Heart left ventricle (tissue), 16 donors: ENCODE results near the gene DDRGK1. TPM values are rescaled to one million over a fixed set of nuclear protein-coding genes. Genes with fewer than 3 reads are reported as not detected.

Experiments
- ATAC-seq, 4 donors: fragments of 200-7000 bp; cut with Tn5 transposase; one replicate each; pipeline ENCODE4 v1.9.1; 2020 to 2022; ENCODE audit warnings: moderate library complexity in 4 of 4, mild to moderate bottlenecking in 3 of 4, moderate number of reproducible peaks in 1 of 4
- DNase-seq, 5 donors: peaks; one replicate each; pipeline ENCODE4 v3.0.0-alpha.2; 2020
- H3K27ac ChIP-seq, 12 donors: fragments of 200-600 bp; sonication (generic) in 4 of 12; one replicate each; pipeline versions ENCODE4 v1.5.0 to v1.8.0; 2016 to 2022; ENCODE audit warnings: mild to moderate bottlenecking in 2 of 12
- H3K27me3 ChIP-seq, 9 donors: fragments of 200-600 bp; sonication (generic) in 2 of 9; one replicate each; pipeline versions ENCODE4 v1.5.1 to v1.8.0; 2016 to 2022; ENCODE audit warnings: mild to moderate bottlenecking in 3 of 9
- H3K36me3 ChIP-seq, 9 donors: fragments of 200-600 bp; sonication (generic) in 2 of 9; one replicate each; pipeline versions ENCODE4 v1.5.0 to v1.8.0; 2018 to 2022; ENCODE audit warnings: mild to moderate bottlenecking in 2 of 9
- H3K4me1 ChIP-seq, 12 donors: fragments of 200-600 bp; sonication (generic) in 4 of 12; one replicate each; pipeline versions ENCODE4 v1.5.0 to v1.8.0; 2016 to 2022; ENCODE audit warnings: mild to moderate bottlenecking in 3 of 12
- H3K4me3 ChIP-seq, 12 donors: fragments of 200-600 bp; sonication (generic) in 4 of 12; one replicate each; pipeline versions ENCODE4 v1.5.0 to v1.8.0; 2017 to 2022; ENCODE audit warnings: mild to moderate bottlenecking in 9 of 12, moderate library complexity in 4 of 12
- H3K9me3 ChIP-seq, 12 donors: fragments of 200-600 bp; sonication (generic) in 4 of 12; one replicate each; pipeline versions ENCODE4 v1.5.0 to v1.8.0; 2016 to 2022; ENCODE audit warnings: mild to moderate bottlenecking in 1 of 12
- CTCF ChIP-seq, 12 donors: fragments of 200-600 bp; sonication (generic) in 4 of 12; IDR thresholded peaks; one replicate each; pipeline versions ENCODE4 v1.5.0 to v1.8.0; 2018 to 2022; ENCODE audit warnings: antibody characterized with exemption in 12 of 12, mild to moderate bottlenecking in 5 of 12
- POLR2A ChIP-seq, 2 donors: fragments of 450-650 bp; IDR thresholded peaks; one replicate each; pipeline ENCODE4 v1.6.1; 2017; ENCODE audit warnings: antibody characterized with exemption in 2 of 2, mild to moderate bottlenecking in 2 of 2, moderate library complexity in 2 of 2
- WGBS, 4 donors: extraction: QIAGEN DNeasy Blood & Tissue Kit in 2 of 4; methylation state at CpG; one replicate each; pipeline versions ENCODE4 v1.1.5 to v1.1.7; 2013 to 2018; 5-methylcytosine and 5-hydroxymethylcytosine counted together
- intact Hi-C, 10 donors: fragments of 100-400 bp; cut with DNase I; formaldehyde crosslinking; loops; one replicate each; pipeline versions ENCODE4 v1.11.1 to v1.14.2; 2022
- polyA plus RNA-seq, 2 donors: library from polyadenylated mRNA; stranded (reverse); fragments of 200-250 nt; gene quantifications; one replicate each; pipeline ENCODE4 v1.2.3, GENCODE V29; 2013
- total RNA-seq, 9 donors: library from RNA; depleted of rRNA in 2 of 9; stranded (reverse); fragments of >200 nt in 2 of 9; fragmentation: NEBNext Ultra II Directional in 3 of 9; extraction: Animal tissue kit (Norgen Biotek cat#: 25700) in 3 of 9; gene quantifications; one replicate each; pipeline versions ENCODE4 v1.1.0 to v1.2.4, GENCODE V29; 2016 to 2023
- donor health status: ischemic (EF 13 %, LVEDD 7.1; RV severe dilation, severe dysfunction).
- donor health status: healthy with polysubstance abuse.
- donor health status: DM: no; HTN: yes; CAD: no.
- donor health status: DM: no; HTN: no; CAD: no.
- donor health status: ischemic (EF 25% LVEDD 6.9; RV normal size, moderate dysfunction).
- donor health status: ischemic (EF 25% LVEDD 5.7; RV mildly dilated, moderate dysfunction).
- donor health status: healthy.
- donor health status: DM: yes; HTN: yes; CAD: no.
- donor health status: ischemic (EF 35%, LVEDD 5.7; RV mildly dilated, moderate dysfunction).
- donor health status: nonischemic (EF 11% LVEDD 7.7; RV severe dilation, severe dysfunction).
- donor health status: DM: yes; HTN: yes; CAD: no.
- donor health status: PGD.
- donor health status: ischemic (EF 29% LVEDD 5.4; RV normal size, mild dysfunction).
- donor health status: nonischemic (EF 23%, LVEDD 6.1; RV moderate dilation, normal function).

The DDRGK1 gene
- total and polyA plus RNA-seq, 11 donors = 25.1 to 78.3 (median 35.5) TPM

- intact Hi-C loops = no loop called here
- H3K27me3 ChIP-seq = peaks cover 0 to 7% (median 0%) of the 10 kb centered on the region in 9 donors
- no peak for ATAC-seq
- H3K36me3 ChIP-seq = no peaks in the 10 kb centered on the region
- DNase-seq = peak in 1 of 5 donors; percentile 32
- H3K4me3 ChIP-seq = no peak overlapping the region
- no peaks in the 10 kb centered on the region for H3K9me3 ChIP-seq
- 53 to 64% (median 56%) methylated on average over 10 to 11 of the region's 11 CpGs for WGBS, 4 donors
- TF ChIP-seq POLR2A (IDR thresholded peaks at IDR 0.05) = no peak
- TF ChIP-seq CTCF (IDR thresholded peaks at IDR 0.05) = no peak
- no peak overlapping the region for H3K27ac ChIP-seq
- H3K4me1 ChIP-seq = peaks cover 8 to 36% (median 28%) of the 10 kb centered on the region in 12 donors
Measured at GRCh38 chr20:3162080-3162611, 42.3 kb downstream of the DDRGK1 start.

- 61 to 75% (median 67%) methylated on average over 5 of the region's 5 CpGs for WGBS, 4 donors
- TF ChIP-seq POLR2A (IDR thresholded peaks at IDR 0.05) (no peak), CTCF (IDR thresholded peaks at IDR 0.05) (no peak)
- H3K27me3 ChIP-seq = peaks cover 0 to 2% (median 0%) of the 10 kb centered on the region in 9 donors
- H3K27ac ChIP-seq = no peak overlapping the region
- no peaks in the 10 kb centered on the region for H3K36me3 ChIP-seq
- no peak overlapping the region for H3K4me3 ChIP-seq
- no peaks in the 10 kb centered on the region for H3K9me3 ChIP-seq
- peaks cover 8 to 42% (median 33%) of the 10 kb centered on the region in 12 donors for H3K4me1 ChIP-seq
- ATAC-seq = no peak
- no peak for DNase-seq
- intact Hi-C loops = no loop called here
Measured at GRCh38 chr20:3161316-3162079, 43.0 kb downstream of the DDRGK1 start.

DNA sequence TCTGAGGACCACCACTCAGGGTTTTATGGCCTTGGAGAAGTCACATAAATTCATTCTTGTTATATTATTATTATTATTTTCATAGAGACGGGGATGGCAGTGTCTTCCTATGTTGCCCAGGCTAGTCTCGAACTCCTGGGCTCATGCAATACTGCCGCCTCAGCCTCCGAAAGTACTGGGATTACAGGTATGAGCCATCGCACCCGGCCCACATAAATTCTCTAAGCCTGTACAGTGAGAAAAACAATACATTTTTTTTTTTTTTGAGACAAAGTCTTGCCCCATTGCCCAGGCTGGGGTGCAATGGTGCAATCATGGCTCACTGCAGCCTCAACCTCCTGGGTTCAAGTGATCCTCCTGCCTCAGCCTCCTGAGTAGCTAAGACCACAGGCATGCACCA, 44.1 kb downstream of the DDRGK1 start:
- ATAC-seq = no peak
- intact Hi-C loops = no loop called here
- H3K27me3 ChIP-seq = no peaks in the 10 kb centered on the region
- 93 to 97% (median 95%) methylated on average over 6 of the region's 6 CpGs for WGBS, 4 donors
- H3K36me3 ChIP-seq = peaks cover 0 to 10% (median under 1%) of the 10 kb centered on the region in 9 donors
- H3K4me1 ChIP-seq = peaks cover 8 to 45% (median 33%) of the 10 kb centered on the region in 12 donors
- peak overlapping the region in 9 of 12 donors; percentile 63 to 100 (median 82) for H3K4me3 ChIP-seq
- no peak for DNase-seq
- H3K27ac ChIP-seq = peak overlapping the region in 10 of 12 donors; percentile 84 to 93 (median 90)
- TF ChIP-seq POLR2A (IDR thresholded peaks at IDR 0.05) = no peak
- TF ChIP-seq CTCF (IDR thresholded peaks at IDR 0.05) = no peak
- no peaks in the 10 kb centered on the region for H3K9me3 ChIP-seq

DNA sequence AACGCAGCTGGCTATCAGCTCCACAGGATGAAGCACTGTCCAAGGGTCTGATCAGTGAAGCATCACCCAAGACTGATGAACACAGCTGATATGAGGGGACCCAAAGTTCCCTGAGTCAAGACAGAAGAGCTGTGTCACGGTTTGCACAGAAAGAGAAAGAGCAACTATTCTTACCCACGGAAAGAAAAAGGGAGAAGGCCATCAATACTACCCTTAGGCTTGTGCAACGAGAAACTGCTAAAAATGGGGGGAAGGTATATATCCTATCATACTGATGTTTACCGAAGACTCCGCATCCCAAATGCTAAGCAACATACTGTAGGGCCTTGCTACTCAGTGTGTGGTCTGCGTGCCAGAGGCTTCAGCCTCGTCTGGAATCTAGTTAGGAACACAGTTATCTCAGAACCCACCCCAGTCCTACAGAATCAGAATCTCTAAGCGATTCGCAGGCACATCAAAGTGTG, 45.5 kb downstream of the DDRGK1 start:
- peaks cover 0 to 24% (median 14%) of the 10 kb centered on the region in 9 donors for H3K36me3 ChIP-seq
- no peak for TF ChIP-seq POLR2A (IDR thresholded peaks at IDR 0.05)
- TF ChIP-seq CTCF (IDR thresholded peaks at IDR 0.05) = no peak
- peak overlapping the region; percentile 45 to 100 (median 84) for H3K4me3 ChIP-seq
- intact Hi-C loops = no loop called here
- peaks cover 8 to 48% (median 34%) of the 10 kb centered on the region in 12 donors for H3K4me1 ChIP-seq
- WGBS, 4 donors = 0 to 1% (median 1%) methylated on average over 10 of the region's 10 CpGs
- peak in 1 of 4 donors; percentile 5 for ATAC-seq
- H3K27me3 ChIP-seq = no peaks in the 10 kb centered on the region
- peak overlapping the region; percentile 67 to 93 (median 90) for H3K27ac ChIP-seq
- no peaks in the 10 kb centered on the region for H3K9me3 ChIP-seq
- DNase-seq = no peak
